IPS-20b (cell line): ENCODE measurements around the gene PSTPIP1.

Experiments
- H3K27ac ChIP-seq: one replicate; pipeline ENCODE4 v1.5.1; 2013; ENCODE audit warnings: low read length
- H3K27me3 ChIP-seq: 2 replicates; pipeline ENCODE4 v1.6.1; 2013; ENCODE audit warnings: mild to moderate bottlenecking, low read length, inconsistent platforms; ENCODE audit not compliant: insufficient read depth
- H3K36me3 ChIP-seq: 2 replicates; pipeline ENCODE4 v1.6.1; 2013; ENCODE audit warnings: low read depth, mild to moderate bottlenecking, inconsistent platforms, low read length, moderate library complexity; ENCODE audit not compliant: insufficient read depth
- H3K4me1 ChIP-seq: 2 replicates; pipeline ENCODE4 v1.6.1; 2013; ENCODE audit warnings: mild to moderate bottlenecking, control low read depth, inconsistent platforms, low read length, moderate library complexity; ENCODE audit not compliant: insufficient read depth
- H3K4me3 ChIP-seq: 2 replicates; pipeline ENCODE4 v1.5.1; 2013; ENCODE audit warnings: mild to moderate bottlenecking, low read length, inconsistent platforms
- H3K9ac ChIP-seq: 2 replicates; pipeline ENCODE4 v1.6.1; 2013; ENCODE audit warnings: low read depth, mild to moderate bottlenecking, inconsistent platforms, low read length, moderate library complexity
- H3K9me3 ChIP-seq: 2 replicates; pipeline ENCODE4 v1.6.1; 2013; ENCODE audit warnings: mild to moderate bottlenecking, low read depth, low read length, inconsistent platforms; ENCODE audit not compliant: insufficient read depth

PSTPIP1 gene

DNA sequence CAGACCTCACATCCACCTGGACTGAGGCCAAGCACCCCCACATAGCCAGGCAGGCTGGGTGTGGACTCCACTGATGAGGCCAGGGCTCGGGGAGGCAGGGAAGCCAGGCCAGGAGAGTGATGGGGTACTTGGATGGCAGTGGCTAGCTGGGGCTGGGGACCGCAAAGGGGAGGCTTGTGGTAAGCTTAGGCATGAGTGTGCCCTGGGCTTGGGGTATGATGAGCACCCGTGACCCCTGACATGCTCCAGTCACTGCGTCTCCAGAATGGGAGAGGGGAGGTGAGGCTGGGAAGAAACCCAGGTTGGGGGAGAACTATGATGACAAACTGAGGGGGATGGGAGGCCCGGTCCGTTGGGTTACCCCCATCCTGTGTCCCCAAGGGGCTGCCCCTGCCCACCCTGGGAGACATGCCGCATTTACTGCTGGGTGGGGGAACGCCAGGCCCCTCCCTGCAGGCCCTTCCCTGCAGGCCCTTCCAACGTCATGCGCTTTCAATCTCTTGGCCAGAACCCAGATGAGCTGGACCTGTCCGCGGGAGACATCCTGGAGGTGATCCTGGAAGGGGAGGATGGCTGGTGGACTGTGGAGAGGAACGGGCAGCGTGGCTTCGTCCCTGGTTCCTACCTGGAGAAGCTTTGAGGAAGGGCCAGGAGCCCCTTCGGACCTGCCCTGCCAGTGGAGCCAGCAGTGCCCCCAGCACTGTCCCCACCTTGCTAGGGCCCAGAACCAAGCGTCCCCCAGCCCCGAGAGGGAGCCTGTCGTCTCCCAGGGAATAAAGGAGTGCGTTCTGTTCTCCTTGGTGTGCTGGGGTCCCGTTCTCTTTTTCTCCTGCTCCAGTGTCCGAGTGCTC lies 41.8 kb downstream of the PSTPIP1 start:
- Histone ChIP-seq H3K9me3 (no peaks in the 10 kb centered on the region), H3K27ac (no peak overlapping the region), H3K4me1 (no peaks in the 10 kb centered on the region), H3K27me3 (no peaks in the 10 kb centered on the region), H3K4me3 (no peak overlapping the region), H3K36me3 (peaks cover 12% of the 10 kb centered on the region; the same call in 1 of the 2 replicates), H3K9ac (no peak overlapping the region)

DNA sequence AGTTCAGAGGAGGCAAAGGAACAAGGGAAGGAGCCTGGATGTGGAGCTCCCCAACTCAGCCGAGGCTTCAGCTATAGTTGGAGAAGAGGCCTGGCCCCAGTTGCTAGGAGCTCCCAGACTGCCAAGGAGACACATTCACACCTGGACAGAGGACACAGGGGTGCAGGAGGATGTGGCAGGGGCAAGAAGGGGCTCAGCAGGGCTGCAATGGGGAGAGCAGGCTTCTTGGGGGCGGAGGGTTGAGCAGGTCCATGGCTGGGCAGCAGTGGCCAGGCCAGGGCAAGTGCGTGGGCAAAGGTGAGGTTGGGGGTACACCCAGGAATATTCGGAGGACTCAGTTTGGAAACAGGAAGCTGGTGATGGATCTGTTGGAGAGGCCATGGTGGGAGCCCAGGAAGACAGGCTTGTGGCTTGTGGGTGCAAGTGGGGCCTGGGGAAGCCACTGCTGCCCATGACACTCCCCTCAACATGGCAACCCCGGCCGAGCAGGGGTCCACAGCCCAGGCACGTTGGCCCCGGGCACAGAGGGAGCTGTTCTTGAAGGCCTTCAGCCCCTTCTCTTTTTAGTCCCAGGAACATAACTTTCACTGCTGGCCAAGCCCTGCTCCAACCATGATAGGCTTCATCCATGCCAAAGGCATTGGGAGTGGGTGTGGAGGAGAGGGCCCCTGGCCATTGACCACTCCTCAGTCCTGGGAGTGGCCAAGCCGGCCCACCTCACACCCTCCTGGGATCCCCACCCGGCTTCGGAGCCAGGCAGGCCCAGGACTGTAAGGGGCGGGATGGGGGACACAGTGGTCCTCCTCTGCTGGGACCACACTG lies 42.7 kb downstream of the PSTPIP1 start:
- no peak overlapping the region for H3K27ac ChIP-seq
- H3K9me3 ChIP-seq = no peaks in the 10 kb centered on the region
- no peak overlapping the region for H3K9ac ChIP-seq
- H3K36me3 ChIP-seq = peaks cover 18% of the 10 kb centered on the region; the same call in 1 of the 2 replicates
- H3K4me3 ChIP-seq = no peak overlapping the region
- no peaks in the 10 kb centered on the region for H3K4me1 ChIP-seq
- no peaks in the 10 kb centered on the region for H3K27me3 ChIP-seq

DNA sequence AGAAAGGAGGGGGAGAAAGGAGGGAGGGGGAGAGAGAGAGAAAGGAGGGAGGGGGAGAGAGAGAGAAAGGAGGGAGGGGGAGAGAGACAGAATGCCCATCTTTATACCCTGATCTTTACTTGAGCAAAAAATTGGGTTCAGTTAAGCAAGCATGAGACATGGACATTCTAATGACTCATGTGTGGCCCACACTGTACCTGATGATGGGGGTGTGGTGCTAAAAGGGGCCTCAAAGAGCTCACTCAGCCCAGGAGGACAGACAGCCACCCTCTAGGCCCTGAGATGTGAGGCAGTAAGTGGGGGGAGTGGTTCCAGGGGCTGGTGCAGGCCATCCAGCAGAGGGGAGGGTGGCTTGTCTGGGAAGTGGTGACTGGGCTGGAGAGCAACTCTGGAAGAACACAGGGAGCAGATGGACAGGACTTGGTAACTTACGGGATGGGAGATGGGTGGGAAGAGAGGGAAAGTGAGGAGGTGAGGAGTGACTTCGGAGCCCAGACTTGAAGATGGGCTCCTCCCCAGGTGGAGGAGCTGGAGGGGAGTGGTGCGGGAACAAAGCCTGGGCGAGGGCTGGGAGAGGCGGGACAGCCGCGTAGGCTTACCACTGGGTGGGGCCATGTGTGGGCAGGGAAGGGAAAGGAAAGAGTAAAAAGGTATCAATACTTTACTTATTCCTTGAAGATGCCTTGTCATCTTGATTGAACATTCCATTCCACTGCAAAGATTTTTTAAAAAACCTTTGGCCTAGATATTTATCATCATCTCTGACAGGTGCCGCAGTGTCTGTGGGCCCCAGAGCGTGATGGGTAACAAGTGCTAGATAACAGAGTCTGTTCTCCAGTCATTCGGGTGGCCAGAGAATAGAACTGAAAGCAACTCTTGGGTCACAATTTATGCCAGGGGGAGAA lies 43.6 kb downstream of the PSTPIP1 start:
- Histone ChIP-seq H3K27me3 (no peaks in the 10 kb centered on the region), H3K9me3 (no peaks in the 10 kb centered on the region), H3K4me3 (no peak overlapping the region), H3K36me3 (peaks cover 28% of the 10 kb centered on the region; the same call in 1 of the 2 replicates), H3K27ac (no peak overlapping the region), H3K9ac (no peak overlapping the region), H3K4me1 (no peaks in the 10 kb centered on the region)

DNA sequence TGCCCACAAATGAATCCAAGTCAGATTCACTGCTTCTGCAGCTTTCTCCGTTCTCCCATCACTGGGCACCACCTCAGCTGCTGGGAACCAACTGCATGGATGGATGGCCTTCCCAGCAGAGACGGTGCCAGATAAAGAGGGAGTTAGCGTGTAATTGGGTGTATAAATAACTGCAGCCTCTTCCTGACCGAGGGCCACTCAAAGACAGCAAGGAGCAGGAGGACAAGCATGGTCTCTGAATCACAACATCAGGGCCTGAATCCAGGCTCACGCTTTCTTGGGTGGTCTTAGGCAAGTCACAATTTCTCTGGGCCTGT lies 44.2 kb downstream of the PSTPIP1 start:
- Histone ChIP-seq H3K36me3 (peaks cover 34% of the 10 kb centered on the region), H3K27me3 (no peaks in the 10 kb centered on the region), H3K4me3 (no peak overlapping the region), H3K9me3 (no peaks in the 10 kb centered on the region), H3K9ac (no peak overlapping the region), H3K4me1 (no peaks in the 10 kb centered on the region), H3K27ac (no peak overlapping the region)

DNA sequence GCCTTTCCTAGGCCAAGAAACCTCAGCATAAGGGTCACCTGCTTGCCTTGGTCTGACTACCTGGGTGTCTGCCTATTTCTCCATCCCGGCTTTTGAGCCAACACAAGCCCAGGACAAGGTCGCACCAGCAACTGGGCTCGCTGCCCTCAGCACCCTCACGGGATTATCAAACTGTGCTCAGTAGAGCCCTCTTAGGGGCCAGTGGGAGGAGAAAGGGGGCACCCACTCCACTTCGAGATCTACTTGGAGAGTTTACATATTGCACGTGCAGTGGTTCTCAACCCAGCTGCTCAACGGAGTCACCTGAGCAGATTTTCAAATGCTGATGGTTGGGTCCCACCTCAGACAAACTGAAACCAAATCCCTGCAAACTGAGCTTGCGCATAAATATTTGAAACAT lies 44.9 kb downstream of the PSTPIP1 start:
- Histone ChIP-seq H3K4me1 (no peaks in the 10 kb centered on the region), H3K27ac (no peak overlapping the region), H3K9ac (no peak overlapping the region), H3K4me3 (no peak overlapping the region), H3K27me3 (no peaks in the 10 kb centered on the region), H3K36me3 (peaks cover 40% of the 10 kb centered on the region), H3K9me3 (no peaks in the 10 kb centered on the region)

DNA sequence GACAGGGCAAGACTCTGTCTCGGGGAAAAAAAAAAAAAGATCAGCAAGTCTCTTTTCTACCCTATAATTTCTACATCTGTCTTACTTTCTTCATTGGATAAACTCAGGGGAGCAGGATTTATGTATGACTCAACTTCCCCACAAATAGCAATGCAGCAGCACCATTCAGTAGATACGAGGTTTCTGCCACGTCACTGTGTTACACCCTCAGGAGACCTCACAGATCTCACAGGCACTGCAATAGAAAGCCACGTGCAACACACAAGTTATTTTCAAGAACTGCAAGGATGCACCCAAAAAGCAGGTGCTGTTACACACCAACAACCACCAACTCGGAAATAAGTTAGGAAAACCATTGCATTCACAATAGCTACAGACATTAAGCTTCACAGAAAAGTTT lies 45.7 kb downstream of the PSTPIP1 start:
- no peaks in the 10 kb centered on the region for H3K9me3 ChIP-seq
- H3K27ac ChIP-seq = no peak overlapping the region

DNA sequence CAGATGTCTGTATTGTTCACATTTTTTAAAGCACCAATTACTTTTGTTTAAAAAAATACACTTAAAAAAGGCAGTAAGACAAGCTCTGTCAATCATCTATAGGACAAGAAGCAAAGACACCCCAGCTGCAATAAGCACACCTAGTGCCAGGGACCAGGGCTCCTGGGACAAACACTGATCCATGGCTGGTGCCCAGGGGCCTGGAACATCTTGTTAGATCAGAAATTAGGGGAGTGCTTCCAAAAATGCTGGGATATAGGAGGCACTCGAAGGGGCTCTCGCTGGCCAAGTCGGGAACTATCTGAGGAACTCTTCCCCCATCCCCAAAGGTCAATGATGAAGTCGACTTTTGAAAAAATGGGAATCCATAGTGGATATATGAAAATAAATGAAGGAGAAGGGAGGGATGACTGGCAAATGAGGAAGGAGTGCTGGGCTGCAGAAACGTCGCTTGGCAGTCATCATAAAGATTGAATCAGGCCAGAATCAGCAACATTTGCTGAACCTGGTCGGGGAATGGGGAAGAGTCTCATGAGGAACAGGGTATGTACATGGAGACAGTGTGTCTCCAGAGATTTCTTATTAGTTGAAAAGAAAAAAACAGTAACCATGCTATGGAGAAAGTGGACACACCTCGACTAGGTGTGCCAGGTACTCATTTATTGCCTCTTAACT lies 47.5 kb downstream of the PSTPIP1 start:
- no peaks in the 10 kb centered on the region for H3K9me3 ChIP-seq
- H3K4me3 ChIP-seq = no peak overlapping the region
- no peak overlapping the region for H3K9ac ChIP-seq
- H3K27me3 ChIP-seq = no peaks in the 10 kb centered on the region
- no peaks in the 10 kb centered on the region for H3K4me1 ChIP-seq
- H3K27ac ChIP-seq = no peak overlapping the region
- peaks cover 65% of the 10 kb centered on the region for H3K36me3 ChIP-seq

More for the DNA sequence above, 45.7 kb downstream of the PSTPIP1 start:
- Histone ChIP-seq H3K4me3 (no peak overlapping the region), H3K4me1 (no peaks in the 10 kb centered on the region), H3K27me3 (no peaks in the 10 kb centered on the region), H3K36me3 (peaks cover 49% of the 10 kb centered on the region), H3K9ac (no peak overlapping the region)

DNA sequence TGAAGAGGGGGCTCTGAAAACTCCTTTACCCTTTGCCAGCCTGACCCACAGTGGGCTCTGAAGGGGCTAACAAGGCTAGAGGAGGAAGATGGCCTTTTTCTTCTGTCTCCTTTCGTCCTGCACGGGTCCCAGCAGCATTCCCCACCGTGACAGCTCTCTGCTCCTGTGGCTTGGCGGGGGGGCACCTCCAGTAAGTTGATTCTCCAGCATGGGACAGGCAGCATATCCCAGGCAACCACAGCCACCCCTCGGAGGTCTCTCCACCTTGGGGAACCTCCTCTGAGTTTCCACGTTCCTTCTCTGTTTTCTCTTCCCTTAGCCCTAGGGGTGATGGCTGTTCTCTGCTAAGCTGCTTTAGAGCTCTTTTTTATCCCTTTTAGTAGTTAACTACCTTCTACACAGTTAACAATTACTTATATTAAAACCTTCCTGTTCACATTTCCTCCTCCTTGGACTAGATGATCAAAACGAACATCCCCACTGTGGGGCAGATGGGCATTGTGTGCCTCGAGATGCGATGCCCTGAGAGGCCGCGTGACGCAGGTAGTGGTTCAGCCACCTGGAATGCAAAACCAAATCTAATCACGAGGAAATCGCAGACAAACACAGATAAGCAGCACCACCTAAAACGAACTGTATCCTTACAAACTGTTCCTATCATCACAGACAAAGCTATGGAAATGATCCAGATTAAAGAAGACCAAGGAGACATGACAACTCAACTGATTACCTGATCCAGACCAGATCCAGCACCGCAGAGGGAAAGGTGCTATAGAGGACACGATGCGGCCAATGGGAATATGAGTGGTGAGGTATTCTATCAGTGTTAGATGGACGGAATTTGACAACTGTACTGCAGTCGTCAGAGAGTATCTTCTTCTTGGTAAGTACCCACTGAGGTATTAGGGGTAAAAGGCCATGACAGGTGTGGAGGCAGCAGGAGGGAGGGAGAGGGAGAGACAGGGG lies 48.3 kb downstream of the PSTPIP1 start:
- Histone ChIP-seq H3K36me3 (peaks cover 73% of the 10 kb centered on the region), H3K9me3 (no peaks in the 10 kb centered on the region), H3K27ac (no peak overlapping the region)

DNA sequence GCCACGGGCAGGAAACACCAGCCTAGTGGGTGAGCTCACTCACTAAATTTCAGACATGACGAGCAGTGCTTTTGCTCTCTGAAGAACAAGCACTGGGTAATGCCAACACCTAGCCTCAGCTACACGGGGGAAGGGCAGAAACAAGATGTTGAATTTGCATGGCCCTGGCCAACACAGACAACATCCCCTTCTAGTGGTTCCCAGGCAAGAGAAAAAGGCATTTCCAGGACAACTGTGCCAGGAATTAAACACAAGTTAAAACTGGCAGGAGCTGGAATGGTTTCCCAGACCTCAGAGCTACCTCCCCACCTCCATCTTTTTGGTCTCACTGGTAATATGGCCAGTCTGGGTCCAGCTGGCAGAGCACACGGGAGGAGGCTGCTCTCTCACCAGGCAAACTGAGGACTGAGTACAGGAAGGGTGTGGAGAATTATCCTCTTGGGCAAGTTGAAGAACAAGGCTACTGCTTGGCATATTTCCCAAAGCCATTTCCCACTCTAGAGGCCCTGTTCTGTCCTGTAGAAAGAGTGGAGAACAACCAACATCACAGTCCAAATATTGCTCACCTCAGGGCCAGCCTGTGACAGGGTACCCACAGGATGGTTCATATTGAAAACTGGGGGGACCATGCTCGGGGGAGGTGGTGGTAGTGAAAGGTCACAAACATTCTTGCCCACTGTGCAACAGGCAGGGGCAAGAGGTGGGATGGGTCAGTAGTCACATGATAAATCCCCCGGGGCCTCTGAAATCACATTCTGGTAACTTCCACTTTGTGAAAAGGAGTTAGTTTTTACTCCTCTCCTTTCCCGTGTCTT lies 49.5 kb downstream of the PSTPIP1 start:
- H3K27me3 ChIP-seq = no peaks in the 10 kb centered on the region

More for the DNA sequence above, 48.3 kb downstream of the PSTPIP1 start:
- H3K4me1 ChIP-seq = no peaks in the 10 kb centered on the region
- H3K9ac ChIP-seq = no peak overlapping the region
- no peak overlapping the region for H3K4me3 ChIP-seq
- H3K27me3 ChIP-seq = no peaks in the 10 kb centered on the region

DNA sequence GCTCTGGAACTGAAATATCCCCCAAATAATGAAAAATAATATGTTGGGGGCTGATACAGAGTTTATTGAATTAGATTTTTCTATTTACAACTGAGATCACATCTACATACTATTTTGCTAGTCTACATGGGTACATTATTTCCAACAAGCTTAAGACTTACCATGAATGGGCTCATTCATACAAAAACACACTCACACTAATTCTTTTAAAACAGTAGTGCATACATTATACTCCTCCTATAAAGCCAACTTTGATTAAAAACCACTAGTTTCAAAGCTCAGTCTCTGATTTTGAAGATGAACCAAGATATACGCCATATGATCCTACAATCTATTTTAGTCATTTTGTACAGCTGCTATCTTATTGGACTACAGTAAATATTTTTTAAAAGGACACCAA lies 51.1 kb downstream of the PSTPIP1 start:
- Histone ChIP-seq H3K36me3 (peaks cover 85% of the 10 kb centered on the region), H3K9ac (no peak overlapping the region), H3K4me1 (no peaks in the 10 kb centered on the region), H3K4me3 (no peak overlapping the region), H3K27me3 (no peaks in the 10 kb centered on the region), H3K27ac (no peak overlapping the region), H3K9me3 (no peaks in the 10 kb centered on the region)

More for the DNA sequence above, 49.5 kb downstream of the PSTPIP1 start:
- no peaks in the 10 kb centered on the region for H3K9me3 ChIP-seq
- H3K4me1 ChIP-seq = no peaks in the 10 kb centered on the region
- no peak overlapping the region for H3K9ac ChIP-seq
- H3K4me3 ChIP-seq = no peak overlapping the region
- peaks cover 72% of the 10 kb centered on the region for H3K36me3 ChIP-seq
- no peak overlapping the region for H3K27ac ChIP-seq
